H9 (cell line): ENCODE data around the gene CLPSL1. TPM values are rescaled to one million over a fixed set of nuclear protein-coding genes. Genes with fewer than 3 reads are reported as not detected.

ENCODE experiments used
- DNase-seq: peaks from one replicate; pipeline ENCODE4 v3.0.0-alpha.2; 2017
- H2AFZ ChIP-seq: one replicate; pipeline ENCODE4 v1.6.1; 2013; ENCODE audit warnings: mild to moderate bottlenecking, low read length, control low read depth, moderate library complexity
- H2AK5ac ChIP-seq: 2 replicates; pipeline ENCODE4 v1.6.1; 2013; ENCODE audit warnings: low read length, control low read depth, mixed read lengths; ENCODE audit not compliant: insufficient read length
- H2BK120ac ChIP-seq: one replicate; pipeline ENCODE4 v1.6.1; 2013; ENCODE audit warnings: low read depth, mild to moderate bottlenecking, low read length, control low read depth, inconsistent platforms; ENCODE audit not compliant: poor library complexity, severe bottlenecking
- H2BK12ac ChIP-seq: 2 replicates; pipeline ENCODE4 v1.6.1; 2013; ENCODE audit warnings: low read length, control low read depth, mixed read lengths, low read depth; ENCODE audit not compliant: insufficient read length
- H2BK15ac ChIP-seq: 2 replicates; pipeline ENCODE4 v1.6.1; 2013; ENCODE audit warnings: low read depth, low read length, control low read depth
- H2BK20ac ChIP-seq: one replicate; pipeline ENCODE4 v1.6.1; 2013; ENCODE audit warnings: low read depth, mild to moderate bottlenecking, low read length, control low read depth, inconsistent platforms; ENCODE audit not compliant: poor library complexity, severe bottlenecking
- H2BK5ac ChIP-seq: 2 replicates; pipeline ENCODE4 v1.6.1; 2013; ENCODE audit warnings: low read length, control low read depth, mixed read lengths; ENCODE audit not compliant: insufficient read length
- H3K14ac ChIP-seq: 2 replicates; pipeline ENCODE4 v1.6.1; 2013; ENCODE audit warnings: low read length, control low read depth; ENCODE audit not compliant: insufficient read depth
- H3K18ac ChIP-seq: 2 replicates; pipeline ENCODE4 v1.6.1; 2013; ENCODE audit warnings: low read depth, mild to moderate bottlenecking, mixed read lengths, low read length, control low read depth; ENCODE audit not compliant: insufficient read length
- H3K23ac ChIP-seq: 2 replicates; pipeline ENCODE4 v1.6.1; 2013; ENCODE audit warnings: low read length, control low read depth, mixed read lengths, low read depth; ENCODE audit not compliant: insufficient read length
- H3K23me2 ChIP-seq: 2 replicates; pipeline ENCODE4 v1.6.1; 2013; ENCODE audit warnings: low read depth, mild to moderate bottlenecking, mixed read lengths, low read length, control low read depth; ENCODE audit not compliant: insufficient read length, poor library complexity, severe bottlenecking
- H3K27ac ChIP-seq: 2 replicates; pipeline ENCODE4 v1.5.1; 2013; ENCODE audit warnings: low read length, control low read depth, mixed read lengths, low read depth; ENCODE audit not compliant: insufficient read length
- H3K27me3 ChIP-seq: 2 replicates; pipeline ENCODE4 v1.6.1; 2013; ENCODE audit warnings: low read length, control low read depth, inconsistent platforms; ENCODE audit not compliant: insufficient read depth
- H3K4ac ChIP-seq: 2 replicates; pipeline ENCODE4 v1.6.1; 2013; ENCODE audit warnings: low read depth, mild to moderate bottlenecking, control low read depth, inconsistent platforms, low read length, moderate library complexity
- H3K4me1 ChIP-seq: 2 replicates; pipeline ENCODE4 v1.6.1; 2013; ENCODE audit warnings: low read length, control low read depth, inconsistent platforms; ENCODE audit not compliant: insufficient read depth
- H3K4me2 ChIP-seq: 2 replicates; pipeline ENCODE4 v1.6.1; 2013; ENCODE audit warnings: low read length, control low read depth, mixed read lengths; ENCODE audit not compliant: insufficient read length, insufficient read depth
- H3K56ac ChIP-seq: 2 replicates; pipeline ENCODE4 v1.6.1; 2013; ENCODE audit warnings: low read depth, mild to moderate bottlenecking, mixed read lengths, low read length, control low read depth; ENCODE audit not compliant: insufficient read length
- H3K79me1 ChIP-seq: 2 replicates; pipeline ENCODE4 v1.6.1; 2013; ENCODE audit warnings: low read depth, mild to moderate bottlenecking, moderate library complexity, low read length, control low read depth, inconsistent platforms; ENCODE audit not compliant: insufficient read depth, poor library complexity, severe bottlenecking
- H3K79me2 ChIP-seq: 2 replicates; pipeline ENCODE4 v1.6.1; 2013; ENCODE audit warnings: low read length, control low read depth, inconsistent platforms; ENCODE audit not compliant: insufficient read depth
- H3K9ac ChIP-seq: 2 replicates; pipeline ENCODE4 v1.6.1; 2013; ENCODE audit warnings: low read length, control low read depth, mixed read lengths; ENCODE audit not compliant: insufficient read length; ENCODE audit errors: extremely low read depth
- H3K9me3 ChIP-seq: one replicate; pipeline ENCODE4 v1.6.1; 2013; ENCODE audit warnings: low read depth, low read length, inconsistent platforms; ENCODE audit not compliant: control insufficient read depth
- H3T11ph ChIP-seq: one replicate; pipeline ENCODE4 v1.6.1; 2013; ENCODE audit warnings: mild to moderate bottlenecking, low read length, control low read depth, inconsistent platforms
- H4K20me1 ChIP-seq: one replicate; pipeline ENCODE4 v1.6.1; 2013; ENCODE audit not compliant: control insufficient read depth, insufficient read length, insufficient read depth
- H4K5ac ChIP-seq: 2 replicates; pipeline ENCODE4 v1.6.1; 2013; ENCODE audit warnings: low read depth, mild to moderate bottlenecking, mixed read lengths, low read length, control low read depth; ENCODE audit not compliant: insufficient read length
- H4K8ac ChIP-seq: replicated peaks from 2 replicates; pipeline ENCODE4 v1.6.1; 2013; ENCODE audit warnings: low read length, control low read depth, mixed read lengths, low read depth; ENCODE audit not compliant: insufficient read length
- H4K91ac ChIP-seq: 2 replicates; pipeline ENCODE4 v1.6.1; 2013; ENCODE audit warnings: low read depth, mild to moderate bottlenecking, moderate library complexity, mixed read lengths, low read length, control low read depth; ENCODE audit not compliant: insufficient read length
- H3K27ac Mint-ChIP-seq, 3 experiments: 2 replicates in 2 of 3; 3 replicates in 1 of 3; pipeline ENCODE4 v1.8.0; 2020 to 2021; ENCODE audit warnings: mixed read lengths in 3 of 3, mild to moderate bottlenecking in 1 of 3, moderate library complexity in 1 of 3
- H3K27me3 Mint-ChIP-seq: 2 replicates; pipeline ENCODE4 v1.8.0; 2021; ENCODE audit warnings: low read depth, mild to moderate bottlenecking, moderate library complexity, mixed read lengths
- H3K36me3 Mint-ChIP-seq, 3 experiments: 2 replicates in 2 of 3; 3 replicates in 1 of 3; pipeline ENCODE4 v1.8.0; 2020 to 2021; ENCODE audit warnings: low read depth in 3 of 3, mixed read lengths in 3 of 3; ENCODE audit not compliant: insufficient read depth in 1 of 3
- H3K4me1 Mint-ChIP-seq, 2 experiments: 2 replicates each; pipeline ENCODE4 v1.8.0; 2020; ENCODE audit warnings: mixed read lengths in 2 of 2
- H3K4me3 Mint-ChIP-seq, 2 experiments: 2 replicates in 1 of 2; 3 replicates in 1 of 2; pipeline ENCODE4 v1.8.0; 2020 to 2021; ENCODE audit warnings: mild to moderate bottlenecking in 2 of 2, mixed read lengths in 2 of 2, moderate library complexity in 1 of 2
- H3K9me3 Mint-ChIP-seq, 2 experiments: 2 replicates in 1 of 2; 3 replicates in 1 of 2; pipeline ENCODE4 v1.8.0; 2020; ENCODE audit warnings: mild to moderate bottlenecking in 2 of 2, mixed read lengths in 2 of 2, moderate library complexity in 1 of 2
- WGBS: extraction: QIAGEN DNeasy Blood & Tissue Kit; methylation state at CpG from one replicate; pipeline ENCODE4 v1.1.7; 2013; ENCODE audit warnings: missing lambda C conversion rate, low lambda C conversion rate, mixed read lengths; ENCODE audit not compliant: insufficient read length; ENCODE audit errors: extremely low coverage; 5-methylcytosine and 5-hydroxymethylcytosine counted together
- total RNA-seq: library from RNA; stranded (reverse); gene quantifications from 2 replicates; pipeline ENCODE4 v1.2.1, GENCODE V29; 2021
- TF ChIP-seq, protein P1 (sequence below): fragments of 200-600 bp; sonication (generic); conservative IDR thresholded peaks from 3 replicates; pipeline ENCODE4 v1.8.0; 2021; ENCODE audit warnings: antibody characterized with exemption, mild to moderate bottlenecking

The CLPSL1 gene
- total RNA-seq, 1 experiment from 2014 or later = not detected

DNA sequence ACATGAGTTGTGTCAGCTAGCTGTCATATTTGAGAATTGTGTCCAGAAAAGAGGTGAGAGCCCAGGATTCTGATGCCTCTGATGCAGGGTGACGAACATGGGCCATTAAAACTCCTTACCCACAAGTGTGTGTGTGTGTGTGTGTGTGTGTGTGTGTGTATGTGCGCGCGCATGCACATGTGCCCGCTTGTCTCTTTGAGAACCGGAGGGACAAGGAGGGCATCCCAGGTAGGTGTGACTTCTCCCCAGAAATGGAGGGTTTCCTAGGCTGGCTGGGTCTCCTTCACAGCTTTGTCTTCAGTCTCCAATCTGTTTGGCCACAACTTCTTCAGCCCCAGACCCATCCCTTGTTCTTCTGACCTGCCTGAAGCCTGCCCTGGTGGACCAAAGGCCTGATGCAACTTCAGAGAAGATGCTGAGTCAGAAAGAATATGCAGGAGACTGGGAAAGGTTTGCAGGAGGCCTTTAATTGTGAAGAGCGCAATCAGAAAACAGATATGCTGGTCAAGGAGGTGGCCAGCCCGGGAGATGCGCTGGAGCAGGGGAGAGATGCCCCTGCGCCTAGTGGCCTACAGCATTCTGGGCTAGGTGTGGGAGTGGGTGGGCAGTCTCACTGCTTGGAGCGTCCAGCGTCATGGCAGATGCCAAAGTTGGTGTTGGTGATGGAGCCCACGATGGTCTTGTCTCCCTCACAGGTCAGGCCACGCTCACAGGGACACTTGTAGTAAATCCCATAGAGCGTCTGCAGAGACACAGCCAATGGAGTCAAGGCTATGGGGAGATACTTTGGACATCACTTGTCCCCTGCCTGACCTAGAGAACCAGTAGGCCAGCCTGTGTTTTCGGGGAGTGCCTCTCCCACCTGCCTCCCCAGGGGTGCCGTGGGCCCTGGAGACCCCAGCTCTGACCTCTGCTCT lies 14.0 kb downstream of the CLPSL1 start:
- H3K79me2 ChIP-seq = no peaks in the 10 kb centered on the region
- H3K56ac ChIP-seq = no peak overlapping the region
- H3K14ac ChIP-seq = no peak overlapping the region
- no peak overlapping the region for H3K4me2 ChIP-seq
- no peaks in the 10 kb centered on the region for H3K79me1 ChIP-seq
- H3K18ac ChIP-seq = no peak overlapping the region
- no peak overlapping the region for H3K9ac ChIP-seq
- no peak overlapping the region for H4K5ac ChIP-seq
- Mint-ChIP-seq H3K27me3 (peaks cover under 1% of the 10 kb centered on the region; the same call in 1 of the 2 replicates), H3K4me3 (no peak overlapping the region), H3K27ac (0 out of 7 replicates have a peak overlapping the region, but pooled peaks of 1 of the 3 experiments have one; percentile 12), H3K4me1 (peaks cover 12 to 17% of the 10 kb centered on the region in 2 experiments), H3K36me3 (peaks cover 0 to 2% (median 0%) of the 10 kb centered on the region in 3 experiments; a peak in 1 of 7 replicates), H3K9me3 (no peaks in the 10 kb centered on the region)
- H3K27me3 ChIP-seq = no peaks in the 10 kb centered on the region
- no peak overlapping the region for H3K4ac ChIP-seq
- no peaks in the 10 kb centered on the region for H3K9me3 ChIP-seq
- H3T11ph ChIP-seq = no peak overlapping the region
- peaks cover 5% of the 10 kb centered on the region; the same call in 1 of the 2 replicates for H3K4me1 ChIP-seq
- no peaks in the 10 kb centered on the region for H4K20me1 ChIP-seq
- no peak overlapping the region for H2BK12ac ChIP-seq
- no peak for DNase-seq
- H2BK5ac ChIP-seq = no peak overlapping the region
- H3K23ac ChIP-seq = no peak overlapping the region
- H3K23me2 ChIP-seq = no peaks in the 10 kb centered on the region
- no CpG with 5 or more reads among the region's 17 CpGs for WGBS
- H2BK15ac ChIP-seq = no peak overlapping the region
- TF ChIP-seq, protein P1, sequence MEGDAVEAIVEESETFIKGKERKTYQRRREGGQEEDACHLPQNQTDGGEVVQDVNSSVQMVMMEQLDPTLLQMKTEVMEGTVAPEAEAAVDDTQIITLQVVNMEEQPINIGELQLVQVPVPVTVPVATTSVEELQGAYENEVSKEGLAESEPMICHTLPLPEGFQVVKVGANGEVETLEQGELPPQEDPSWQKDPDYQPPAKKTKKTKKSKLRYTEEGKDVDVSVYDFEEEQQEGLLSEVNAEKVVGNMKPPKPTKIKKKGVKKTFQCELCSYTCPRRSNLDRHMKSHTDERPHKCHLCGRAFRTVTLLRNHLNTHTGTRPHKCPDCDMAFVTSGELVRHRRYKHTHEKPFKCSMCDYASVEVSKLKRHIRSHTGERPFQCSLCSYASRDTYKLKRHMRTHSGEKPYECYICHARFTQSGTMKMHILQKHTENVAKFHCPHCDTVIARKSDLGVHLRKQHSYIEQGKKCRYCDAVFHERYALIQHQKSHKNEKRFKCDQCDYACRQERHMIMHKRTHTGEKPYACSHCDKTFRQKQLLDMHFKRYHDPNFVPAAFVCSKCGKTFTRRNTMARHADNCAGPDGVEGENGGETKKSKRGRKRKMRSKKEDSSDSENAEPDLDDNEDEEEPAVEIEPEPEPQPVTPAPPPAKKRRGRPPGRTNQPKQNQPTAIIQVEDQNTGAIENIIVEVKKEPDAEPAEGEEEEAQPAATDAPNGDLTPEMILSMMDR = no peak
- H3K27ac ChIP-seq = no peak overlapping the region
- no peak overlapping the region for H2AK5ac ChIP-seq
- no peak overlapping the region for H2BK120ac ChIP-seq
- H2BK20ac ChIP-seq = no peak overlapping the region
- H2AFZ ChIP-seq = no peak overlapping the region
- H4K8ac ChIP-seq = no peak overlapping the region
- H4K91ac ChIP-seq = no peak overlapping the region
